ENCODE measurements around the gene PPP2R3A.

PPP2R3A gene

DNA sequence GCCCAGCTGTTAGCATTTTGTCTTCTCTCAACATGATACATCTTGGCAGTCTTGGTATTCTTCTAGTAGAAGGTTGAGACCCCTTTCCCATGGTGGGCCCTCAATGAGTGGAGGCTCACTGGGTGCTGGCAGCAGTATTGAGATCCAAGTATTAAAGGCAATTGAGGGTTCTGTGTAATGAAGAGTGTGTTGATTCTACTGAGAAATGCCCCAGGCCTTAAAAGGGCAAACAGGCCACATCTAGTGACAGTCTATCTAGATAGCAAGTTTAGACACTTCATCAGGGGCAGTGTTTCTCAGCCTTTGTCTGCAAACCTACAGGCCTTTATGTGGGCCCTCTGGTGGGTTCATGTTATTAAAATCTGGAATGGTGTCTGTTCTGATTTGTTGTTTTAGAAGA, 9.5 kb downstream of the PPP2R3A start:
- DNase-seq, result no peak

DNA sequence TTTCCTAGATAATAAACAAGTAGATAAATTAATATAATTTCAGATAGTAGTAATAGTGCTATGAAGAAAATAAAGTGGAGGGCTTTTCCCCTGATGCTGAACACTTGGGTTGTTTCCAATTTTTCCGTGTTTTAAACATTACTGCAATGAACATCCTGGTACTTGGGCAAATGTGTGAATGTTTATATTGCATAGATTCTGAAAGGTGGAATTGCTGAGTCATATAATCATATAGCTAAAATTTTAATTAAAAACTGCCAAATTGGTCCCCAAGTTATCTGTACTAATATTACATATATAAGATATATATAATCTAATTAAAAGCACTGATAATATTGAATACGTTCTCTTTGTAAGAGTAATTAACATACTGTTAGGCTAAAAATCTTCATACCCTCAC, 10.0 kb downstream of the PPP2R3A start:
- DNase-seq, result no peak

DNA sequence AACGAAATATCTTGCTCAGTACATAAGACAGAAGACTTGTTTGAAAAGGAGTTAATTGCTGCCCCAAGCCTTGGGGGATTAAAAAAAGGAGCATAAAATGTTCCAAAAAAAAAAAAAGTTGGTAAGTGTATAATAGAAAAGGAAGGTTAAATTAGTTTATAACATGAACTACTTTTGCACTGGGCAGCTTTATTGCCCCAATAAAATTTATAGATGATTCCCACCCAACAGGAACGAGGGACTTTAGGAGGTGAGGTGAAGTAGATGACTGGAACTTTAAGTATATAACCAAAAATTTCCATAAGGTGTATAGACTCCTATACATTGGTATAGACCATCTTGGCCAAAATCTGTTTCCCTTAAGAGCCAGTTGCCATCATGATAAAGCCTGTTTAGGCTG, 14.8 kb downstream of the PPP2R3A start:
- DNase-seq, result no peak

GRCh38 chr3:135981701-135982403, 16.3 kb downstream of the PPP2R3A start:
- DNase-seq, result no peak

GRCh38 chr3:135982404-135982761, 16.9 kb downstream of the PPP2R3A start:
- DNase-seq, result no peak

GRCh38 chr3:135982922-135983581, 17.5 kb downstream of the PPP2R3A start:
- DNase-seq, result no peak

DNA sequence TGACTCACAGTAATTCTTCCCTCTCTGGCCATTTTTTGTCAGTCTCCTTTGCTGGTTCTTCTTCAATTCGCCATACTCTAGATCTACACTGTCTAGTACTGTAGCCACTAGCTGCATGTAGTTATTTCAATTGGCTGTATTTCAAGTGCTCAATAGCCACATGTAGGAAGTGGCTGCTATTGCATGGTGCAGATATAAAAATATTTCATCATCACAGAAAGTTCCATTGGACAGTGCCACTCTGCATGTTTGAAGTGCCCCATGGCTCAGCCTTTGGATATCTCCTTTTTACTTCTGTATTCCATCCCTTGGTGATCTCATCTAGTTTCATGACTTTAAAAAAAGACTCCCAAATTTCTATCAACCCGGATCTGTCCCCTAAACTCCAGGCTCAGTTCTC, 22.1 kb downstream of the PPP2R3A start:
- no peak for DNase-seq

GRCh38 chr3:135989242-135989641, 23.7 kb downstream of the PPP2R3A start:
- peak; percentile 51 for DNase-seq

GRCh38 chr3:135990903-135991302, 25.4 kb downstream of the PPP2R3A start:
- DNase-seq, result no peak

DNA sequence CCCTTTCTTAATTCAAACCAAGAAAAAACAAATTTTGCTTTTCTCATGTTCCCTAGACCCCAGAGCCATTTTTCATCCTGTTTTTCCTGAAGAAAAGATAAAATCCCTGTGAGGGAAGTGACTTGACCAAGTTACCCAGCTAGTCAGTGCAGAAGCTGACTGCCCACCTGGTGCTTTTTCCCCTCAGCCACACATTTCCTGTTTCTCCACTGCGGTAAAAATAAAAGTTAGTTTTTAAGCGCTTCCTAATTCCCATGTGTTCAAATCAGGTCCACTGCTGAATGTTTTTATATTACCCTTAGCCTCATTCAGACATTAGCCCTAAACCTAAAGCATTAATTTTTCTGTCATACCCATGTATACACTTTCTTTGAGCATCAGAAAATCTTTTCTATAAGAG, 26.1 kb downstream of the PPP2R3A start:
- no peak for DNase-seq

DNA sequence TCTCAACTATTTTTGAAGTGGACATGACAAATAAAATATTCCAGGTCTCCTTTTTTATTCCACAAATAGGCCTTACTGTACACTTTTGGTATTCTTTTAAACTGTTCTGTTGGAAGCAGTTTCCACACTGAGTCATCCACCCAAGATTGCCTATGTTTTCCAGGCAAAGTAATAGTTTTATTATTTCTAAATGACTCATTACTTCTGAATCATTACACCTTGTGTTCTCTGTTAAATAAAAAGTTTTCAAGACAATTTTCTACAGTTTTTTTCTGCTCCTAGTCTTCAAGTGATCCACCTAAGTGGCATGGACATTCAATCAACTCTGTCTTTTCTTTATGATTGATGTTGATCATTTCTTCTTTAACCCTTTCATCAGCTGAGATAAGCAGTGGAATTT, 26.5 kb downstream of the PPP2R3A start:
- DNase-seq, result no peak

DNA sequence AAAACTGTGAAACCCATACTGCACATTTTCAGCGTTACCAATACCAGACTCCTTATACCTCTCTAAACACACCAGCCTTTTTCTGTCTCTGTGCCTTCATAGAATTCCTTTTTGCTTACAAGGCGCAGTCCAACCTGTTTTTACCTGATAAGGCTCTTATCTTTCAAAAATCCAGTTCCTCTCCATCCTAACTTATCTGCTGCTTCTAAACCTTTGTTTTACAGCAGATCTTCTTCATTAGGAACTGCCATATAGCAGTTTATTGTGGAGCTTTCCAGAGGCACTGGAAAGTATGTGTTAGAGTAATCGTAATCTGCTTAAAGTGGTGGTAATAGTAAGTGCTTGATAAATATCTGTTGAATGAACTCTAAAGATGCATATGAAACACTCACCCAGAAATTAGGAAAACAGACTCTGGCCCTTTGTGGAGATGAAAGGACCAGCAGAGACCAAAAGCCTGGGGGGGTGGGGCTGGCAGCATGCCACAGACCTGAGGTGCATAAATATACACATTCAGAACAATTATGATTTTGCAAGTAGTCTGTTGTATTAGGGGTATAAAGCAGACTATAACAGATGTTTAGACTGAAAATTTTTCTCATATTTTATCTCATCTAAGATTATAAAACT, 29.3 kb downstream of the PPP2R3A start:
- DNase-seq, result no peak

GRCh38 chr3:135995766-135996165, 30.2 kb downstream of the PPP2R3A start:
- no peak for DNase-seq

DNA sequence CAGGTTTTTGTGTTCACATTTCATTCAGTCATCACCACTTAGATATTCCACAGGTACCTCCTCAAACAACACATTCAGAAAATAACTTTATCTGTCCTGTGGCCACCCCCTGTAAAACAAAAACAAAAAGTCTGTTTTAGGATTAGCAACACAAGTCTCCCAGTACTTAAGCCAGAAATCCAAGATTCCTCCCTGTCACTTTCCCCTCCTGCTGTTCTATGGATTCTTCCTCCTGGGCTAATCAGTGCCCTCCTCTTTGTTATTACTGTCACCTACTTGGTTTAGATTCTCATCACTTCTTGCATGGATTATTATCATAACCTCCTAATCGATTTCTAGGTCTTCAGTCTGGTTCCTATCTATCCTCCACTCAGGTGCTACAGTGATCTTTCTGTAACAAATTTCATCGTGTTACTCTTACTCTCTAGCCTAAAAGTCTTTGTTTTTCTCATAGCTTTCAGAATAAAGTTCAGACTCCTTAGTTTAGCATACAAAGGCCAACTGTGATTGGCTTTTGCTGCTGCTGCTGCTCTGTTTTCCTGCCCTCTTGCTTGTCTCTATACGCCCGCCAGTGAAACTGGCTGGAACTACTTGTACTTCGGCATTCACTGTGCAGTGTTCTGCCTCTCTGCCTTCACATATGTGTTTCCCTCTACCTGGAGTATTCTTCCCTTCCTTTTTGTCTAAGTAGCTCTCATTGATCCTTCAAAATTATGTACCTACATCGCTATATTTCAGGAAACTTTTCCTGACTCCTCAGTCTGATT, 32.2 kb downstream of the PPP2R3A start:
- DNase-seq, result no peak

- DNase-seq, result no peak
Measured at GRCh38 chr3:136008221-136008620, 42.7 kb downstream of the PPP2R3A start.

GRCh38 chr3:136008732-136009470, 43.4 kb downstream of the PPP2R3A start:
- no peak for DNase-seq

- no peak for DNase-seq
Measured at GRCh38 chr3:136018876-136019275, 53.3 kb downstream of the PPP2R3A start.

DNA sequence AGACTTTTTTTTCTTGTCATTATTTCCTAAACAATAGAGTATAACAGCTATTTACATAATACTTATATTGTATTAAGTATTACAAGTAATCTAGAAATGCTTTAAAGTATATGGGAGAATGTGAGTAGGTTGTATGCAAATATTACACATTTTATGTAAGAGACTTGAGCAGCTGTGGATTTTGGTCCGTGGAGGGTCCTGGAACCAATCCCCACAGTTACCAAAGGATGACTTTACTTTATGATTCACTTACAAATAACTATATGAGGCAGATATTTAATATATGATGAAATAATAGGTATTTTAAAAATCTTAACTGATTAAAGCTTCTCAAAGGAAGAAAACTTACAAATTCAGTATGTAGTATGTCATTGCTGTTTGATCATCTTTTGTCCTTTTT, 56.3 kb downstream of the PPP2R3A start:
- no peak for DNase-seq

DNA sequence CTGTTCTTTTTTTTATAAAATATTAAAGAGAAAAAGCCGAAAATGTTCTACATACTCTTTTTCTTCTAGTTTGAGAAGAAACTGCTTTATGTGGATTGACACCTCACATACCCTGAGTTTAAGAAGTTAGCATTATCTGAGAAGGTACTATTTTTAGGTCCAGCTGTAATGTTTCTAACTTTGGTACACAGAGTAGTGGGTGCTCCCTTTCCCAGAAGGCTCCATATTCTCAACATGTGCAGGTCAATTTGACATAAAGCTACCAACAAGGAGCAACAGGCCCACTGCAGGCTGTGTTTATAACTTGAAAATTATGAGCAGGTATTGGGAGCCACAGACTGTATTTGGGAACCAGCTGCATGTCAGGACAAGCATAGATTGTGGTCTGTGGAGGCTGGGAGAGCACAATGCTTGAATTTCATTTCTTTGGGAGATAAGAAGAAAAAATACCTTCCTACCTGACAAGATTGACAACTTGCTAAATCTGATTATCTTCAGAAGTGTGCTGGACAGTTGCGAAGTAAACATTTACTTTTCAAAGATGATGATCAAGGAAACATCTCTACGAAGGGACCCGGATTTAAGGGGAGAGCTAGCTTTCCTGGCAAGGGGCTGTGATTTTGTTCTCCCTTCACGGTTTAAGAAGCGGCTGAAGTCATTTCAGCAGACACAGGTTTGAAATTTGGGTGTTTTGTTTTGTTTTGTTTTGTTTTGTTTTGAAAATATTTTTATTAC, 57.2 kb downstream of the PPP2R3A start:
- DNase-seq, result no peak

- no peak for DNase-seq
Measured at GRCh38 chr3:136023264-136023978, 57.9 kb downstream of the PPP2R3A start.

DNA sequence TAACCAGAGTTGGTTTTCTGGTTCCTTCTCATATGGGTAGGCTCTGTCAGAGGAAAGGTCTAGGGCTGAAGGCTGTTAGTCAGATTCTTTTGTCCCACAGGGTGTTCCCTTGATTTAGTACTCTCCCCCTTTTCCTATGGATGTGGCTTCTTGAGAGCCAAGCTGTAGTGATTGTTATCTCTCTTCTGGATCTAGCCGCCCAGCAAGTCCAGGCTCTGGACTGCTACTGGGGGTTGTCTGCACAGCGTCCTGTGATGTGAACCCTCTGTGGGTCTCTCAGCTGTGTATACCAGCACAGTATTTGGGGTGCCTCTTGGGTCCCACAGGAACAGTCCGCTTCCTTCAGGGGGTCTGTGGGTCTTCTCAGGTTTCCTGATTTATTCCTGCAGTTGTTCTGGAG, 70.8 kb downstream of the PPP2R3A start:
- DNase-seq, result no peak

GRCh38 chr3:136038668-136039067, 73.1 kb downstream of the PPP2R3A start:
- DNase-seq, result no peak

Measured in left hindlimb (tissue), 1 donor.